IPS-20b (cell line): ENCODE results near the gene MALRD1.

Experiments used
- H3K27ac ChIP-seq: one replicate; pipeline ENCODE4 v1.5.1; 2013; ENCODE audit warnings: low read length
- H3K27me3 ChIP-seq: 2 replicates; pipeline ENCODE4 v1.6.1; 2013; ENCODE audit warnings: mild to moderate bottlenecking, low read length, inconsistent platforms; ENCODE audit not compliant: insufficient read depth
- H3K36me3 ChIP-seq: 2 replicates; pipeline ENCODE4 v1.6.1; 2013; ENCODE audit warnings: low read depth, mild to moderate bottlenecking, inconsistent platforms, low read length, moderate library complexity; ENCODE audit not compliant: insufficient read depth
- H3K4me1 ChIP-seq: 2 replicates; pipeline ENCODE4 v1.6.1; 2013; ENCODE audit warnings: mild to moderate bottlenecking, control low read depth, inconsistent platforms, low read length, moderate library complexity; ENCODE audit not compliant: insufficient read depth
- H3K4me3 ChIP-seq: 2 replicates; pipeline ENCODE4 v1.5.1; 2013; ENCODE audit warnings: mild to moderate bottlenecking, low read length, inconsistent platforms
- H3K9ac ChIP-seq: 2 replicates; pipeline ENCODE4 v1.6.1; 2013; ENCODE audit warnings: low read depth, mild to moderate bottlenecking, inconsistent platforms, low read length, moderate library complexity
- H3K9me3 ChIP-seq: 2 replicates; pipeline ENCODE4 v1.6.1; 2013; ENCODE audit warnings: mild to moderate bottlenecking, low read depth, low read length, inconsistent platforms; ENCODE audit not compliant: insufficient read depth

The MALRD1 gene

DNA sequence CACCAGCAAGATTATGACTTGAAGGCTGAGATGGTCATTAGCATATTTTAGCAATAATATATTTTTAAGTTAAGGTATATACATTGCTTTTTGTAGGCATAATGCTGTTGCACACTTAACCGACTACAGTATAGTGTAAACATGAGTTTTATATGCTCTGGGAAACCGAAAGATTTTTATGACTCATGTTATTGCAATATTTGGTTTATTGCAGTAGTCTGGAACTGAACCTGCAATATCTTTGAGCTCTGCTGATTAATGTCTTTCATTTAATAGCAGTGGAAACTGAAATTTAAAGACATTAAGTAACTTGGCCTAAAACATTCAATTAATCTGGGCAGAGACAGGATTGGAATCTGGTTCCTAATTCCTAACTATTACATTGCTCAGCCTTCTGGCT is 500.9 kb downstream of the MALRD1 start:
- no peaks in the 10 kb centered on the region for H3K36me3 ChIP-seq
- no peak overlapping the region for H3K27ac ChIP-seq
- H3K9ac ChIP-seq, result no peak overlapping the region; the same call in 1 of the 2 replicates
- H3K9me3 ChIP-seq, result no peaks in the 10 kb centered on the region
- no peaks in the 10 kb centered on the region for H3K4me1 ChIP-seq
- no peak overlapping the region for H3K4me3 ChIP-seq
- no peaks in the 10 kb centered on the region for H3K27me3 ChIP-seq

DNA sequence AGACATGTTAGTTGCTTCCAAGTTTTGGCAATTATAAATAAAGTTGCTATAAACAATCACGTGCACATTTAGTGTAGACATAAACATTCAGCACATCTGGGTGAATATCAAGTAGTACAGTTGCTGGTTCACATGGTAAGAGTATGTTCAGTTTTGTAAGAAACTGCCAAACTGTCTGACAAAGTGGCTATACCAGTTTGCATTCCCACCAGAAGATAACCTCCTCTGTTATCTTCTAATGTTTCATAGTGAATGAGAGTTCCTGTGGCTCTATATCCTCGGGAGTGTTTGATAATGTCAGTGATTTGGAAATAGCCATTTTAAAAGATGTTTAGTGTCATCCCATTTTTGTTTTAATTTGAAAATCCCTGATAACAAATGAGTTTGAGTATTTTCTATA is 508.1 kb downstream of the MALRD1 start:
- H3K9ac ChIP-seq, result no peak overlapping the region
- H3K4me1 ChIP-seq, result no peaks in the 10 kb centered on the region
- no peaks in the 10 kb centered on the region; the same call in 1 of the 2 replicates for H3K9me3 ChIP-seq
- H3K27ac ChIP-seq, result no peak overlapping the region
- no peaks in the 10 kb centered on the region for H3K27me3 ChIP-seq
- no peak overlapping the region for H3K4me3 ChIP-seq
- no peaks in the 10 kb centered on the region for H3K36me3 ChIP-seq

- H3K9me3 ChIP-seq, result no peaks in the 10 kb centered on the region; the same call in 1 of the 2 replicates
- H3K4me3 ChIP-seq, result no peak overlapping the region
- no peaks in the 10 kb centered on the region for H3K4me1 ChIP-seq
- H3K9ac ChIP-seq, result no peak overlapping the region
- H3K27me3 ChIP-seq, result no peaks in the 10 kb centered on the region
- no peak overlapping the region for H3K27ac ChIP-seq
- H3K36me3 ChIP-seq, result no peaks in the 10 kb centered on the region
Observed at GRCh38 chr10:19561181-19561580, 512.6 kb downstream of the MALRD1 start.

GRCh38 chr10:19563388-19564141 is 515.0 kb downstream of the MALRD1 start:
- no peak overlapping the region for H3K9ac ChIP-seq
- H3K27me3 ChIP-seq, result no peaks in the 10 kb centered on the region
- no peaks in the 10 kb centered on the region for H3K4me1 ChIP-seq
- H3K4me3 ChIP-seq, result no peak overlapping the region
- H3K9me3 ChIP-seq, result no peaks in the 10 kb centered on the region
- H3K36me3 ChIP-seq, result no peaks in the 10 kb centered on the region
- no peak overlapping the region for H3K27ac ChIP-seq

DNA sequence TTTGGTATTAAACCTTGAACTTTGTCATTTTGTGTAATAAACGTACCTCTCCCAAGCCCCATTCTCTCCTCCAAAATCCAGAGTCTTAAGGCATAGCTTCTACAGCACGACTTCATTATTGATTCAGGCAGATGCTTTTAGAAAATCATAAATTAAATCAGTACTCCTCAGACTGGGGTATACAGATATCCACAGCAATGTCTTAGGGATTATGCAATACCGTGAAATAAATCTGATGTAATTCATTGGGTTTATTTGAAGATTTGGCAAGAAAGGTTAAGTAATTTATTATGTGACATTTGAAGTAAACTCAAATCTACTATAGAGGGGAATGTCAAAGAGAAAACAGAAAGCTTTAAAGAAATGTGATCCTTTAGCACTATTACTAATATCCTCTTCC is 521.5 kb downstream of the MALRD1 start:
- H3K4me1 ChIP-seq, result no peaks in the 10 kb centered on the region
- no peaks in the 10 kb centered on the region for H3K27me3 ChIP-seq
- H3K9me3 ChIP-seq, result no peaks in the 10 kb centered on the region
- no peak overlapping the region for H3K4me3 ChIP-seq
- no peak overlapping the region for H3K9ac ChIP-seq
- no peak overlapping the region for H3K27ac ChIP-seq
- no peaks in the 10 kb centered on the region for H3K36me3 ChIP-seq

GRCh38 chr10:19570991-19571390 is 522.4 kb downstream of the MALRD1 start:
- no peak overlapping the region for H3K9ac ChIP-seq
- H3K27me3 ChIP-seq, result no peaks in the 10 kb centered on the region
- H3K36me3 ChIP-seq, result no peaks in the 10 kb centered on the region
- no peaks in the 10 kb centered on the region for H3K4me1 ChIP-seq
- H3K4me3 ChIP-seq, result no peak overlapping the region
- H3K9me3 ChIP-seq, result no peaks in the 10 kb centered on the region
- H3K27ac ChIP-seq, result no peak overlapping the region

- Histone ChIP-seq H3K4me3 (no peak overlapping the region), H3K9ac (no peak overlapping the region), H3K27ac (no peak overlapping the region), H3K36me3 (no peaks in the 10 kb centered on the region), H3K27me3 (no peaks in the 10 kb centered on the region), H3K4me1 (no peaks in the 10 kb centered on the region), H3K9me3 (no peaks in the 10 kb centered on the region)
Observed at GRCh38 chr10:19572056-19572455, 523.5 kb downstream of the MALRD1 start.

DNA sequence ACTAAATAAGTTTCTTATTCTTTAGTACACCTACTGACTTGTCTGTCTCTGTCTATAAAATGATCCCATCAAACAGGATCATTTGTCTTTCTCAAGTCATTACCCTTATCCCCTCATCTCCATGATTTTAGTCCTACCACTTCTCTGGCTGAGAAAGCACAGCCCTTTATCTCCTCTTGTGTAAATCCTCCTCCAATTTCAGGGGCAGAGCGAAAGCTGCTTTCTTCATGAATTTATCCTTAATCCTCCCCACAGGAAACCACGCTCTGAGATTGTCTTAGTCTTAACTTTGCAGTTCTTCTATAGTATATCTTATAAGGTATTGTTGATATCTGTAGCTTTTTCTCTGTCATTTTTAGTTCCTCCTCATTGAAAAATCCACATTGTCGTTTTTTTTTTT is 528.0 kb downstream of the MALRD1 start:
- no peak overlapping the region for H3K4me3 ChIP-seq
- no peak overlapping the region for H3K9ac ChIP-seq
- no peaks in the 10 kb centered on the region for H3K36me3 ChIP-seq
- H3K27ac ChIP-seq, result no peak overlapping the region
- H3K9me3 ChIP-seq, result no peaks in the 10 kb centered on the region
- no peaks in the 10 kb centered on the region for H3K27me3 ChIP-seq
- H3K4me1 ChIP-seq, result no peaks in the 10 kb centered on the region

- no peak overlapping the region for H3K27ac ChIP-seq
- no peaks in the 10 kb centered on the region for H3K36me3 ChIP-seq
- no peaks in the 10 kb centered on the region for H3K4me1 ChIP-seq
- H3K27me3 ChIP-seq, result no peaks in the 10 kb centered on the region
- no peak overlapping the region for H3K9ac ChIP-seq
- H3K4me3 ChIP-seq, result no peak overlapping the region
- H3K9me3 ChIP-seq, result no peaks in the 10 kb centered on the region
Observed at GRCh38 chr10:19577381-19577780, 528.8 kb downstream of the MALRD1 start.

DNA sequence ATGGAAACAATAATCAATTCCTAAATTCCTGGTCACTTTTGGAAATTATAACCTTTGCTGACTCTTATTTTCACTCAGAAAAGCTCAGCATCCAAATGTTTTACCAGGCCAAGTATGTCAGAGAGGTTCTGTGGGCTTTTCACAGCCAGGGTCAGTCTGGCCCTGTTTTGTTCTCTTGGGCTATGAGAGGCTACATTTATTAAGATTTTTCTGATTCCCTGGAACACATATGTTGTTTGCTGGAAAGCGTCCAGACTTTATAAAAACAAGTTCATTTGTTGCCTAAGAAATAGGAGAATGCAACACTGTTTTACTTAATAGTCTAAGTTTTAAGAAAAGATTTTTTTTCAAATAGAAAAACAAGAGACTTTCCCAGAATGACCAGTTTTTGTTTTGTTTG is 529.2 kb downstream of the MALRD1 start:
- no peak overlapping the region for H3K4me3 ChIP-seq

GRCh38 chr10:19578571-19578970 is 530.0 kb downstream of the MALRD1 start:
- H3K27ac ChIP-seq, result no peak overlapping the region
- H3K9ac ChIP-seq, result no peak overlapping the region

More for the DNA sequence above, 529.2 kb downstream of the MALRD1 start:
- no peak overlapping the region for H3K9ac ChIP-seq
- no peaks in the 10 kb centered on the region for H3K36me3 ChIP-seq
- no peak overlapping the region for H3K27ac ChIP-seq
- no peaks in the 10 kb centered on the region for H3K4me1 ChIP-seq
- no peaks in the 10 kb centered on the region for H3K27me3 ChIP-seq
- no peaks in the 10 kb centered on the region for H3K9me3 ChIP-seq

GRCh38 chr10:19579761-19580545 is 531.4 kb downstream of the MALRD1 start:
- no peaks in the 10 kb centered on the region for H3K27me3 ChIP-seq
- no peaks in the 10 kb centered on the region for H3K4me1 ChIP-seq
- H3K4me3 ChIP-seq, result no peak overlapping the region
- no peak overlapping the region for H3K9ac ChIP-seq
- H3K27ac ChIP-seq, result no peak overlapping the region
- H3K9me3 ChIP-seq, result no peaks in the 10 kb centered on the region
- no peaks in the 10 kb centered on the region for H3K36me3 ChIP-seq

More at GRCh38 chr10:19578571-19578970, 530.0 kb downstream of the MALRD1 start:
- Histone ChIP-seq H3K4me1 (no peaks in the 10 kb centered on the region), H3K9me3 (no peaks in the 10 kb centered on the region), H3K36me3 (no peaks in the 10 kb centered on the region), H3K4me3 (no peak overlapping the region), H3K27me3 (no peaks in the 10 kb centered on the region)
